Uterus (tissue), 4 donors: ENCODE data around the gene CSNK2A2. TPM values are rescaled to one million over a fixed set of nuclear protein-coding genes. Genes with fewer than 3 reads are reported as not detected.
A peak's percentile ranks its signal among the peaks of the same experiment; 100 is the strongest.

ENCODE experiments used
- DNase-seq, 2 donors: peaks; one replicate each; pipeline ENCODE4 v3.0.0-alpha.2; 2019 to 2020
- H3K27ac ChIP-seq, 2 donors: fragments of 200-600 bp; sonication (generic); 1 replicate in 1 of 2; 2 replicates in 1 of 2; pipeline ENCODE4 v1.5.1; 2016 to 2018
- H3K27me3 ChIP-seq, 2 donors: fragments of 200-600 bp; sonication (generic); one replicate each; pipeline ENCODE4 v1.5.1; 2018 to 2019; ENCODE audit warnings: control low read depth in 1 of 2
- H3K36me3 ChIP-seq, 2 donors: fragments of 200-600 bp; sonication (generic); one replicate each; pipeline ENCODE4 v1.5.1; 2019; ENCODE audit warnings: control low read depth in 1 of 2
- H3K4me1 ChIP-seq, 2 donors: fragments of 200-600 bp; sonication (generic); one replicate each; pipeline ENCODE4 v1.5.1; 2018 to 2019; ENCODE audit warnings: control low read depth in 1 of 2
- H3K4me3 ChIP-seq, 2 donors: fragments of 200-600 bp; sonication (generic); 1 replicate in 1 of 2; 2 replicates in 1 of 2; pipeline ENCODE4 v1.5.1; 2018 to 2019; ENCODE audit warnings: mild to moderate bottlenecking in 1 of 2
- H3K9me3 ChIP-seq, 2 donors: fragments of 200-600 bp; sonication (generic); one replicate each; pipeline ENCODE4 v1.5.1; 2019; ENCODE audit warnings: control low read depth in 1 of 2
- CTCF ChIP-seq, 4 experiments: fragments of 200-600 bp in 2 of 4; fragments of 450-650 bp in 2 of 4; sonication (generic) in 2 of 4; IDR thresholded peaks; one replicate each; pipeline ENCODE4 v1.5.1; 2016 to 2019; ENCODE audit warnings: antibody characterized with exemption in 4 of 4, mild to moderate bottlenecking in 2 of 4, moderate library complexity in 1 of 4
- POLR2A ChIP-seq, 2 donors: fragments of 450-650 bp; IDR thresholded peaks; one replicate each; pipeline ENCODE4 v1.6.1; 2016; ENCODE audit warnings: antibody characterized with exemption in 2 of 2, mild to moderate bottlenecking in 1 of 2, moderate library complexity in 1 of 2
- intact Hi-C: fragments of 100-400 bp; cut with DNase I; formaldehyde crosslinking; loops from one replicate; pipeline ENCODE4 v1.15.1; 2023; ENCODE audit warnings: low total_unique reads
- total RNA-seq, 4 donors: library from RNA; depleted of rRNA in 3 of 4; stranded (reverse); fragments of >200 nt in 3 of 4; gene quantifications; one replicate each; pipeline versions ENCODE4 v1.1.0 to v1.2.4, GENCODE V29; 2014 to 2023
- donor health status: DM: yes; HTN: yes; CAD: no.

Gene CSNK2A2
- total RNA-seq, 4 donors from 2014 or later, result 28.1 to 62.5 (median 45.9) TPM

GRCh38 chr16:58128711-58129096 lies 69.2 kb downstream of the CSNK2A2 start:
- intact Hi-C loops, result loop anchor here (5.0 kb wide), 1 partner anchor 106 kb away; no protein-coding TSS in a partner anchor
- Histone ChIP-seq H3K27me3 (no peaks in the 10 kb centered on the region), H3K9me3 (no peaks in the 10 kb centered on the region), H3K4me1 (peaks cover 11 to 12% of the 10 kb centered on the region in 2 donors), H3K4me3 (peak overlapping the region; percentile 93 to 97), H3K36me3 (no peaks in the 10 kb centered on the region), H3K27ac (peak overlapping the region; percentile 83 to 87)
- DNase-seq, result no peak
- TF ChIP-seq CTCF (IDR thresholded peaks at IDR 0.05), result no peak
- no peak for TF ChIP-seq POLR2A (IDR thresholded peaks at IDR 0.05)

GRCh38 chr16:58128181-58128631 lies 69.7 kb downstream of the CSNK2A2 start:
- peak overlapping the region; percentile 93 to 97 for H3K4me3 ChIP-seq
- H3K4me1 ChIP-seq, result peaks cover 11 to 12% of the 10 kb centered on the region in 2 donors
- no peak for DNase-seq
- TF ChIP-seq CTCF (IDR thresholded peaks at IDR 0.05) (no peak), POLR2A (IDR thresholded peaks at IDR 0.05) (no peak)
- intact Hi-C loops, result loop anchor here (5.0 kb wide), 1 partner anchor 106 kb away; no protein-coding TSS in a partner anchor
- H3K27ac ChIP-seq, result peak overlapping the region; percentile 83 to 87
- no peaks in the 10 kb centered on the region for H3K36me3 ChIP-seq
- H3K9me3 ChIP-seq, result no peaks in the 10 kb centered on the region
- H3K27me3 ChIP-seq, result no peaks in the 10 kb centered on the region

GRCh38 chr16:58127634-58128033 lies 70.3 kb downstream of the CSNK2A2 start:
- no peak for DNase-seq
- Histone ChIP-seq H3K4me3 (peak overlapping the region; percentile 9 to 97), H3K4me1 (peaks cover 11 to 12% of the 10 kb centered on the region in 2 donors), H3K27me3 (no peaks in the 10 kb centered on the region), H3K27ac (peak overlapping the region; percentile 83 to 87), H3K9me3 (no peaks in the 10 kb centered on the region), H3K36me3 (no peaks in the 10 kb centered on the region)
- TF ChIP-seq POLR2A (IDR thresholded peaks at IDR 0.05) (no peak), CTCF (IDR thresholded peaks at IDR 0.05) (no peak)
- intact Hi-C loops, result loop anchor here (5.0 kb wide), 1 partner anchor 105 kb away; no protein-coding TSS in a partner anchor

GRCh38 chr16:58127033-58127556 lies 70.8 kb downstream of the CSNK2A2 start:
- Histone ChIP-seq H3K27ac (peak overlapping the region; percentile 83 to 87), H3K36me3 (no peaks in the 10 kb centered on the region), H3K4me1 (peaks cover 11 to 12% of the 10 kb centered on the region in 2 donors), H3K4me3 (peak overlapping the region; percentile 9 to 13), H3K9me3 (no peaks in the 10 kb centered on the region), H3K27me3 (no peaks in the 10 kb centered on the region)
- intact Hi-C loops, result loop anchor here (5.0 kb wide), 1 partner anchor 105 kb away; no protein-coding TSS in a partner anchor
- peak in 3 of 4 experiments; percentile 12 to 44 (median 18) for TF ChIP-seq CTCF (IDR thresholded peaks at IDR 0.05)
- TF ChIP-seq POLR2A (IDR thresholded peaks at IDR 0.05), result no peak
- no peak for DNase-seq

GRCh38 chr16:58126451-58126961 lies 71.4 kb downstream of the CSNK2A2 start:
- no peaks in the 10 kb centered on the region for H3K36me3 ChIP-seq
- TF ChIP-seq POLR2A (IDR thresholded peaks at IDR 0.05) (no peak), CTCF (IDR thresholded peaks at IDR 0.05) (no peak)
- DNase-seq, result no peak
- peaks cover 12 to 14% of the 10 kb centered on the region in 2 donors for H3K4me1 ChIP-seq
- H3K4me3 ChIP-seq, result peak overlapping the region in 1 of 2 donors; percentile 13
- intact Hi-C loops, result loop anchor here (5.0 kb wide), 1 partner anchor 104 kb away; no protein-coding TSS in a partner anchor
- no peaks in the 10 kb centered on the region for H3K27me3 ChIP-seq
- H3K9me3 ChIP-seq, result no peaks in the 10 kb centered on the region
- peak overlapping the region; percentile 83 to 87 for H3K27ac ChIP-seq
